HL-60 (cell line): ENCODE data around the gene FGGY.

ENCODE experiments used
- POLR2AphosphoS5 ChIP-seq: IDR thresholded peaks from 2 replicates; pipeline ENCODE4 v1.6.1; 2012; ENCODE audit warnings: low read depth
- TF ChIP-seq, protein P1 (sequence below): IDR thresholded peaks from one replicate; pipeline ENCODE4 v1.5.1; 2011; ENCODE audit warnings: low read length, control low read depth, inconsistent platforms; ENCODE audit not compliant: insufficient read depth
- TF ChIP-seq, protein P2 (sequence below): IDR thresholded peaks from 2 replicates; pipeline ENCODE4 v1.6.1; 2012; ENCODE audit warnings: low read depth; ENCODE audit not compliant: insufficient replicate concordance

- TF ChIP-seq, protein P1, sequence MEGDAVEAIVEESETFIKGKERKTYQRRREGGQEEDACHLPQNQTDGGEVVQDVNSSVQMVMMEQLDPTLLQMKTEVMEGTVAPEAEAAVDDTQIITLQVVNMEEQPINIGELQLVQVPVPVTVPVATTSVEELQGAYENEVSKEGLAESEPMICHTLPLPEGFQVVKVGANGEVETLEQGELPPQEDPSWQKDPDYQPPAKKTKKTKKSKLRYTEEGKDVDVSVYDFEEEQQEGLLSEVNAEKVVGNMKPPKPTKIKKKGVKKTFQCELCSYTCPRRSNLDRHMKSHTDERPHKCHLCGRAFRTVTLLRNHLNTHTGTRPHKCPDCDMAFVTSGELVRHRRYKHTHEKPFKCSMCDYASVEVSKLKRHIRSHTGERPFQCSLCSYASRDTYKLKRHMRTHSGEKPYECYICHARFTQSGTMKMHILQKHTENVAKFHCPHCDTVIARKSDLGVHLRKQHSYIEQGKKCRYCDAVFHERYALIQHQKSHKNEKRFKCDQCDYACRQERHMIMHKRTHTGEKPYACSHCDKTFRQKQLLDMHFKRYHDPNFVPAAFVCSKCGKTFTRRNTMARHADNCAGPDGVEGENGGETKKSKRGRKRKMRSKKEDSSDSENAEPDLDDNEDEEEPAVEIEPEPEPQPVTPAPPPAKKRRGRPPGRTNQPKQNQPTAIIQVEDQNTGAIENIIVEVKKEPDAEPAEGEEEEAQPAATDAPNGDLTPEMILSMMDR, result no peak
- TF ChIP-seq, protein P2, sequence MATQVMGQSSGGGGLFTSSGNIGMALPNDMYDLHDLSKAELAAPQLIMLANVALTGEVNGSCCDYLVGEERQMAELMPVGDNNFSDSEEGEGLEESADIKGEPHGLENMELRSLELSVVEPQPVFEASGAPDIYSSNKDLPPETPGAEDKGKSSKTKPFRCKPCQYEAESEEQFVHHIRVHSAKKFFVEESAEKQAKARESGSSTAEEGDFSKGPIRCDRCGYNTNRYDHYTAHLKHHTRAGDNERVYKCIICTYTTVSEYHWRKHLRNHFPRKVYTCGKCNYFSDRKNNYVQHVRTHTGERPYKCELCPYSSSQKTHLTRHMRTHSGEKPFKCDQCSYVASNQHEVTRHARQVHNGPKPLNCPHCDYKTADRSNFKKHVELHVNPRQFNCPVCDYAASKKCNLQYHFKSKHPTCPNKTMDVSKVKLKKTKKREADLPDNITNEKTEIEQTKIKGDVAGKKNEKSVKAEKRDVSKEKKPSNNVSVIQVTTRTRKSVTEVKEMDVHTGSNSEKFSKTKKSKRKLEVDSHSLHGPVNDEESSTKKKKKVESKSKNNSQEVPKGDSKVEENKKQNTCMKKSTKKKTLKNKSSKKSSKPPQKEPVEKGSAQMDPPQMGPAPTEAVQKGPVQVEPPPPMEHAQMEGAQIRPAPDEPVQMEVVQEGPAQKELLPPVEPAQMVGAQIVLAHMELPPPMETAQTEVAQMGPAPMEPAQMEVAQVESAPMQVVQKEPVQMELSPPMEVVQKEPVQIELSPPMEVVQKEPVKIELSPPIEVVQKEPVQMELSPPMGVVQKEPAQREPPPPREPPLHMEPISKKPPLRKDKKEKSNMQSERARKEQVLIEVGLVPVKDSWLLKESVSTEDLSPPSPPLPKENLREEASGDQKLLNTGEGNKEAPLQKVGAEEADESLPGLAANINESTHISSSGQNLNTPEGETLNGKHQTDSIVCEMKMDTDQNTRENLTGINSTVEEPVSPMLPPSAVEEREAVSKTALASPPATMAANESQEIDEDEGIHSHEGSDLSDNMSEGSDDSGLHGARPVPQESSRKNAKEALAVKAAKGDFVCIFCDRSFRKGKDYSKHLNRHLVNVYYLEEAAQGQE, result no peak
- TF ChIP-seq POLR2AphosphoS5, result no peak
These were observed 116.4 kb downstream of the FGGY start for GRCh38 chr1:59413327-59413720.
